ENCODE results near the gene TSNAXIP1.

The TSNAXIP1 gene

DNA sequence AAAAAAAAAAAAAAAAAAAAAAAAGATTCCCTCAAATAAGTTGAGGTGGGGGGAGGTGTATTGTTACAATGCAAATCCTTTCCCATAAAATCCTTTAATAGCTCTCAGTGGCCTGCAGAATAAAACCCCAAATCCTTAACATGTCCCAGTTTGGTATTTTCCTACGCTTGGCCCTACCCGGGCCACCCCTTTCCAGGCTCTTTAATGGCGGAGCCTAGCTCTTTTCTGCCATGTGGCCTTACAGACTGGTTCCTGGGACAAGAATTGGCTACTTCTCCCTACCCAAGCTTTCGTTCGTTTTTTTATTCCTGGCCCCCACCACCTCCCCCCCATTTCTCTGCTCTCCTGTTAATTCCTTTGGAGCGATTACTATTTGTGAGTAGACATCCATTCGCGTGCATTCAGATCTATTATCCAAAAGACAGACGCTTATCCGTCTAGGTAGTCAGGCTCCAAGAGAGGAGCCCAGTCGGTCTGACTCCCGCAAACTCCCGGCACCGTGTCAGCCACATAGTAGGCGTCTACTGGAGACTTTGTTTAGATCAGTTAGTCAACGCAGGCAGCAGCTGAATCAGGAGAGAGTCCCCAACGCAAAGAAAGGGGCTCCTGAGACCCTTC lies 34.6 kb downstream of the TSNAXIP1 start:
- DNase-seq = no peak

DNA sequence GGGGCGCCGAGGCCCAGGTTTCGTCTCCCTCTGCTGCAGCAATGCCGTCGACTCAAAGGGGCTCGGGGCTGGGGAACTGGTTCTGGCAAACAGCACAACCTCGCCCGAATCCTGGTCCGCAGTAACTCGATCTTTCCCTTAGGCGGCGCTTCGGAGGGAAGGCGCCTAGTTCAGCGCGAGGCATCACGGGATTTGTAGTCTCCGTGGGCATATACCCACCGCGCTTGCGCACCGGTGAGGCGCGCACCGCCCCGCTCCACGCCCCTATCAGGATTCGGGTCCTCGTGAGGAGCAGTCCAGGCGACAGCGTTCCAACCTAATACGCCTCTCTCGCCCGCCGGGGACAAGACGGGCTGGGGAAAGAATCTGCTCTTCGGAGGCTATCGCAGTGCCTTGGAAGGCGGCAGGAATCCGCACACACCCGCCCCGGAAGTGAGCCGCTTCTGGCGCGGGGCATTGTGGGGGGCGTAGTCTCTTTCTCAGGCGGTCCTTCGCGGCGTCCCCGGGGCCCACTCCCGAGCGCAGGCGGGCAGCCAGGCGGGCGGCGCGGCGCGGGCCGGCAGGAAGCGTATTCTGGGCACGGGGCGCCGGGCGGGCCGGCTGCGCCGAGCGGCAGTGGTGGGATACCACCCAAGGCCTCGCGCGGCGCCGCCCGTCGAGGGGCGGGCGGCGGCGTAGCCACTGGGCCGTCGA lies 35.3 kb downstream of the TSNAXIP1 start, which contains the start of gene THAP11:
THAP11 (plus strand) TSS at position 505 of the 693 bp plus-strand sequence. CDS start 235 bp downstream, outside the sequence.
- peak; percentile 96 for DNase-seq

DNA sequence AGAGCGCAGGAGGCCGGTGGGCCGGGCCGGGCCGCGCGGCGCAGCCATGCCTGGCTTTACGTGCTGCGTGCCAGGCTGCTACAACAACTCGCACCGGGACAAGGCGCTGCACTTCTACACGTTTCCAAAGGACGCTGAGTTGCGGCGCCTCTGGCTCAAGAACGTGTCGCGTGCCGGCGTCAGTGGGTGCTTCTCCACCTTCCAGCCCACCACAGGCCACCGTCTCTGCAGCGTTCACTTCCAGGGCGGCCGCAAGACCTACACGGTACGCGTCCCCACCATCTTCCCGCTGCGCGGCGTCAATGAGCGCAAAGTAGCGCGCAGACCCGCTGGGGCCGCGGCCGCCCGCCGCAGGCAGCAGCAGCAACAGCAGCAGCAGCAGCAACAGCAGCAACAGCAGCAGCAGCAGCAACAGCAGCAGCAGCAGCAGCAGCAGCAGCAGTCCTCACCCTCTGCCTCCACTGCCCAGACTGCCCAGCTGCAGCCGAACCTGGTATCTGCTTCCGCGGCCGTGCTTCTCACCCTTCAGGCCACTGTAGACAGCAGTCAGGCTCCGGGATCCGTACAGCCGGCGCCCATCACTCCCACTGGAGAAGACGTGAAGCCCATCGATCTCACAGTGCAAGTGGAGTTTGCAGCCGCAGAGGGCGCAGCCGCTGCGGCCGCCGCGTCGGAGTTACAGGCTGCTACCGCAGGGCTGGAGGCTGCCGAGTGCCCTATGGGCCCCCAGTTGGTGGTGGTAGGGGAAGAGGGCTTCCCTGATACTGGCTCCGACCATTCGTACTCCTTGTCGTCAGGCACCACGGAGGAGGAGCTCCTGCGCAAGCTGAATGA lies 36.0 kb downstream of the TSNAXIP1 start:
- DNase-seq = peak; percentile 66

DNA sequence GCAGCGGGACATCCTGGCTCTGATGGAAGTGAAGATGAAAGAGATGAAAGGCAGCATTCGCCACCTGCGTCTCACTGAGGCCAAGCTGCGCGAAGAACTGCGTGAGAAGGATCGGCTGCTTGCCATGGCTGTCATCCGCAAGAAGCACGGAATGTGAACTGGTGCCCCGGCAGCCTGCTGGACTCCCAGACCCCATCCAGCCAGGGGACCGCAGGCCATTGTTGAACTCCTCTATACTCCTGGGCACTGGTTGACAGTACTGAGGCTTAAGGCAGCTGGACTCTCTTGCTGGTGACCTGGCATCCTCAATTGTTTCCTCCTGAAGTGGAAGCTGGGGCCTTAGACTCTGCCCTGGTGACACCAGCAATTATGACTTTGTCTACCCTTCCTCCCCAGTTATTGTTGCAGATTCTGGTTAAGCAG lies 36.7 kb downstream of the TSNAXIP1 start:
- DNase-seq = no peak

DNA sequence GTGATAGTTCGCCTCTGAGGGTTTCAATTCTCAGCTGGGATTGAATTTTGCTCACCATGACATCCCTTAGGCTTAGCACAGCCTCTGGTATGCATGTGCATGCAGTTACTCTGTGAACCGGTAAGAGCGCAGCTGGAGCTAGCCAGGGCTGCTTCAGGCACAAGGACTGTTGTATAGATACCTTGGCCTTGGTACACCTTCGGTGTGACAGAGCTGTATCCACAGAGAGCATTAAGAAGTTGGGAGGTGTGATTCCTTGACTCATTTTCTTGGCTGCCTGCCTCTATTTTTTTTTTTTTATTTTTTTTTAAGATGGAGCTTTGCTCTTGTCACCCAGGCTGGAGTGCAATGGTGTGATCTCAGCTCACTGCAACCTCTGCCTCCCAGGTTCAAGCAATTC lies 37.8 kb downstream of the TSNAXIP1 start:
- DNase-seq = no peak

DNA sequence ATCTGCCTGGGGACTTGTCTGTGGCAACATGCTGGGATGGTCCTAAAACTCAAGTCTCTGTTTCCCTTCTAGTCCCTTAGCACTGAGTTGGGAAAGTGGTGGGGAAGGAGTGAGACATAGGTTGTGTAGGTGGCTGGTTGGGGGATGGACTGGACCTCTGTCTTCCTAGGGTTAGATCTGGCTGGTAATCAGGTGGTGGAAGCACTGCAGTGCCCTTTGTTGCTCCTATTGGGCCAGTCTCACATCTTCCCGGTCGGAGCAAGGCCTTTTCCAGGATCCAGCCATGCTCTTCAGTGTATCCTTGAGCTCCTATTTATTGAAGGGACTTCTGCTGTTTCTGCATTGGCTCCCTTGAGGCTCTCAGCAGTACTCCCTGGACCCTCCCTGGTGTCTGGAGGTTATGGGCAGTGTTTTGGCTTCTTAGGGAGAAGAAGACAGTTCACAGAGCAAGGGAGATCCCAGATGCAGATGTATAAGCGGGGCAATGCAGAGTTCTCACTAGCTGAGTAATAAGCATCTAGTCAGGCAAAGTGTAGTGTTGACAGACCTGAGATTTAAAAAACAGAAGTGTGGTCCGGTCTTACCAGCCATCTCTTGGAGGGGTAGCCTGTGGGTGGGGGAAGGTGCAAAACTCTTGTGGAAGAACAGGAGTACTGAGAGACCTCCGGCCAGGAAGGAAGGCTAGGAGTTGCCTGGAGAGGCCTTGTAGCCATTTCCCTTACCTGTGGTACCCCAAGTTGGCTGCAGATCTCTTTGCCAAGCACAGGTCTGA lies 38.8 kb downstream of the TSNAXIP1 start:
- no peak for DNase-seq

DNA sequence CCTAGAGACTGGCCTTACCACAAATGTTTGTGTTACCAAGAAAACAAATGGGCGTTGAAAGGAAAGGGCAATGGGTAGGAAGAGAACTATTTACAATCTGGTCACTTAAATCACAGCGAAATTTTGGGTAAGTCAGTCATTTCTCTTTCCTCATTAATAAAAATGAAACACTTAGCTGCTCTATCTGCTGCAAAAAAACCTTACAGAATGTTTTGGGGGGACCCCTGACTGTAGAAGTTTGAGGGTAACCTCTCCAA lies 39.3 kb downstream of the TSNAXIP1 start:
- DNase-seq = no peak

DNA sequence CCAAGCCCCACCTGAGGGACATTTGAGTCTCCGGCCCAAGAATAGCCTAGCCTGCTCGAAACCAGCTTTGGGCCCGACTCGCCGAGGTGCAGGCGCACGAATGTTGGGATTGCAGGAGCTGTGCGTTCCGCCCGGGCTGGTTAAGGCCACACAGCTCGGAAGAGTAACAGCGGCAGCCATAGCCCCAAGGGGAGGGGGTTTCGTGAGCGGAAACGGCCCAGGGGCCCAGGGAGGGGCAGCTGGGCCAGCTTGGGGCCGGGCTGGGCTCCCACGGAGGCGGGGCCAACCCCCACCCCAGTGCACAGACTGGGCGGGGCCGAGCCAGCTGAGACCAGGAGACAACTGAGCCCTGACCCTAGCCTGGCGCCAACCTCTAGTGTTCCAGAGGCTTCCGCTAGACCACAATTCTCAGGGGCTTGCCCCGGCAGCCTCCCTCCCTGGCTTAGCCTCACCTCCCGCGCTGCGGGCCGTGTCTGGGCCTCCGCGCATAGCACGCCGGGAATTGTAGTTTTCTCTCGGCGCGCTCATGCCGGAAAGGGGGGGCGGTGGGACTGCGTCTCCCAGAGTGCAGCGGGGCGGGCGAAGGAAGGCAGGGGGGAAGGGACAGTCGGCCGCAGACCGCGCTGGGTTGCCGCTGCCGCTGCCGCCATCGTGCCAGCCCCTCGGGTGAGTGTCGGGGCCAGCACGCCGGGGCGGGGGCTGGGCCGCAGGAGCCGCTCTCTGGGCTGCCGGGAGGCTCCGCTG lies 39.8 kb downstream of the TSNAXIP1 start, which contains the start of gene NUTF2:
NUTF2 (plus strand) TSS at position 614 of the 744 bp plus-strand sequence. CDS start 18,198 bp downstream, outside the sequence.
- DNase-seq = peak; percentile 98

DNA sequence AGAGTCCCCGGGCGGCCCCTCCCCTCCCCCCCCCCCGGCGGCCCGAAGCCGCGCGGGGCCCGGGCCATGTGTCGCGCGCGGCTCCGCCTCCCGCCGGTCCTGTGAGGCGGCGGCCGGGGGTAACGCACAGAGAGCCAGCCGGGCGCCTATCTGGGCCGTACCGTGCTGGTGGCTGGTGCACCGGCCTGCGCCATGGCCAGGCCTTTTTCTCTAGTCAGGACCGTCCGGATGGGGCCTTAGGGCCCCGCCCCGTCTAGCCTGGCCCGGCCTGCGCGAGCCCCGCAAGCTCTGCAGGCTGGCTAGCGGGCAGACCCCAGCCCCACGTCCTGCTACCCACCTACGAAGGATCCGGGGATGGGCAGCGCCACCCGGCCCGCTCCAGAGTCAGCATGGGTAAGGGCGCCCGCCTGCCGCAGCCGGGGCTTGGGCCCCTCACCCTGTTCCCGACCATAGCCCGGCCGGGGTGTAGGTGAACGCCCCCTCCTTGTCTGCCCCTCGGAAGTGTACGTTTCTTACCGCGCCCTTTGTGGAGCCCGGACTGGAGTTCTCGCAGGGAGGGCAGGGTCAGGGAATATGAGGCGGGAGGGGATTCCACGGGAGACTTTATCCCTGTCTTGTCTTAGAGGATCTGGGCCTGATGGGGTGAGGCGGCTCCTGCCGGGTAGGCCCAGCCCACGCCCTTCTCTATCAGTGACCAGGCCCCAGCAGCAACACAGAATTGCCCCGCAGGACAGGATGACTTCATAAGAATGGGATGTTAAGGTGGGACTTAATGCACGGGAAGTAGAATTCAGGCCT lies 40.6 kb downstream of the TSNAXIP1 start, which contains the start of gene CENPT:
CENPT (minus strand) TSS at position 630 of the 798 bp plus-strand sequence. CDS start 13,834 bp downstream, outside the sequence.
- DNase-seq = peak; percentile 41

DNA sequence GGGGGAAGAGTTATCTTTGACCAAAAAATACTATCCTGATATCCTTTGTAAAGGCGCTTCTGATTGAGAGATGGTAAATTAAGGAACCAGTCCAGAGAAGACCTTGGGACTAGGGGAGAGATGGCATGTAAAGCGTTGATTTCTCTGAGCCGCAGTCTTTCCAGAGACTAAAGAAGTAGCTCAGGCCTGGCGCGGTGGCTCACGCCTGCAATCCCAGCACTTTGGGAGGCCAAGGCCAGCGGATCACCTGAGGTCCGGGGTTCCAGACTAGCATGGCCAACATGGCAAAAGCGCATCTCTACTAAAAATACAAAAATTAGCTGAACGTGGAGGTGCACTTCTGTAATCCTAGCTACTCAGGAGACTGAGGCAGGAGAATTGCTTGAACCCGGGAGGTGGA lies 41.4 kb downstream of the TSNAXIP1 start:
- DNase-seq = no peak

DNA sequence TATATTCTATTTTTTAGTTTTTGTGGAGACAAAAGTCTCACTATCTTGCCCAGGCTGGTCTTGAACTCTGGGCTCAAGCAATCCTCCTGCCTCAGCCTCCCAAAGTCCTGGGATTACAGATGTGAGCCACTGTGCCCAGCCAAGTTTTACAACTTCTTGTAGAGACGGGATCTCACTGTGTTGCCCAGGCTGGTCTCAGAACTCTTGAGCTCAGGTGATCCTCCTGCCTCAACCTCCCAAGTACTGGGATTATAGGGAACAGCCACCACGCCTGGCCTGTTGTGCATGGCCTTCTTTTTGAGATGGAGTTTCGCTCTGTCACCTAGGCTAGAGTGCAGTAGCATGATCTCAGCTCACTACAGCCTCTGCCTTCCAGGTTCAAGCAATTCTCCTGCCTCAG lies 47.0 kb downstream of the TSNAXIP1 start:
- no peak for DNase-seq

DNA sequence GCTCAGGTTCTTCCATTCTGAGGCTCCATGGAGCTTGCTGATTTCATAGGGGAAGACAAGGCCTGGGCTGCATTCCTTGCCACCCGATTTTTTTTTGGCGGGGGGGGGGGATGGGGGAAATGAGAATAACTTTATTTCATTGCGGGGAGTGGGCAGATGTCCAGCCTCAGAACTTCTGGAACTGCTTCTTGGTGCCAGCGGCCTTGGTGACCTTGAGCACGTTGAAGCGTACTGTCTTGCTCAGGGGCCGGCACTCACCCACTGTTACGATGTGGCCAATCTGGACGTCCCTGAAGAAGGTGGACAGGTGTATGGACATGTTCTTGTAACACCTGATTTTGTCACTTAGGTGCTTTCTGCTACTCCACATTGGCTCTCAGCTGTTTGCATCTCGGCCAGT lies 49.1 kb downstream of the TSNAXIP1 start:
- DNase-seq = no peak

DNA sequence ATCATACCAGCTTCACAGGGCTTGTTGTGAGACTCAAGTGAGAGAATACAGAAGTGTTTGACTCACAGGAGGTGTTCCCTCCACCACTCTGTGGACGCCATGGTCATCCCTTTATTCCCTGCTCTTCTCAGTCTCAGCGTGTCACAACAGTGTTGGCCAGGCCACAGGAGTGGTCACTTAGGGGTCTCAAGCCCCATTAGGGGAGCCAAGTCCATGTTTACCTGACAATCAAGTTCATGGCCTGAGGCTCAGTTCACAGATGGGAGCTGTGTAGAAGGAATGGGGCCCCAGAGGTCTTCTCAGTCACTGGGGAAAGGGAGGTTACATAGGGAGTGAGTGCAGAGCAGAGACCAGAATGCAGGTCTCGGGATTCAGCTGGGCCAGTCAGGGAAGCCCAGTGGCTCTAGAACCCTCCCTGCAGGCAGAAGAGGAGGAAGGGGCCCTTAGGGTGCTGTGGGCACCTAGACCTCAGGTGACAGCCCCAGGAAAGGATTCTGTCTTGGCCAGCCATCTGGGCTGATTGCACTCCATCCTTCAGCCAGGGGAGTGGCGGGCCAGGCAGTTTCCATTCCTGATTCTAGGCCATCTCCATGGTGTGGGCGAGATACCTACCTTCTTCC lies 50.3 kb downstream of the TSNAXIP1 start:
- no peak for DNase-seq

DNA sequence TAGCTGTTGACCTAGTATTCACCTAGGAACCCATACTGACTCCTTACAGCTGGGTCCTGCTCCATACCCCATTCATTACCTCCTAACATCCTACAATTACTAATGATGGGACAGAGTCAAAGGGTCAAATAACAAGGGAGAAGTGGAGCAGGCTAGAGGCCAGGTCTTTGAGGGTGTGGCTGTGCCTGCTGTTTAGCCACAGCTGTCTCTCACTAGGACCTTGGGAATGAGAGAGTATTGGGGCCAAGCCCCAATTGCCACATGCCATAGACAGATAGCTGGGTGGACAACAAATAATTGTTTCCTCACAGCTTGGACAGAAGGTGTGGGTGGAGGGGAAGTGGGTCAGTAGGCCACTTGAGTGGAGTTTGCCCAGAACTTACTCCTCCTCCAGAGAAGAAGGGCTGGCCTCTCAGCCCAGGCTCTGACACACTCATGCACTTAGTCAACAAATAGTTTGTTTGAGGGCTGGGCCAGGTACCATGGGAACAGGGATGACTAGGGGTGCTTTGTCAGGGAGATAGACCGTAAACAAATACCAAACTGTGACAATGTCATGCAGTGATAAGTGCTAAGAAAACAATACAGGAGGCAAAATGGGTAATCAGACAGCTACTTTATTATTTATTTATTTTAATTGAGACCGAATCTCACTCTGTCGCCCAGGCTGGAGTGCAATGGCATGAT lies 51.0 kb downstream of the TSNAXIP1 start:
- peak; percentile 63 for DNase-seq

DNA sequence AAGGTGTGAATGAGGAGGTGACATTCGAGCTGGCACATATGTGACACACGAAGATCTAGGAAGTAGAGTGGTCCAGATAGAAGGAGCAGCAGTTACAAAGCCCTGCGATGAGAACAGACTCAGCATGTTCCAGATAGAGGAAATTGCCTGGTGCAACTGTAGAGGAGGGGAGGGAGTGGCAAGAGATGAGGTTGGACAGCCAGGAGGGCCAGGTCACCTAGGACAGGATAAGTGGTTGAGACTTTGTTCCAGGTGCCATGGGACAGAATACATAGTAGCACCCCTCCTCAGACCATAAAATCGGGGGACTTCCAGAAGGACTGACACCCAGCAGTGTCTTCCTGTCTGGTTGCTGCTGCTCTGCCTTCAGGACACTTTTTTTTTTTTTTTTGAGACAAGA lies 51.8 kb downstream of the TSNAXIP1 start:
- no peak for DNase-seq

DNA sequence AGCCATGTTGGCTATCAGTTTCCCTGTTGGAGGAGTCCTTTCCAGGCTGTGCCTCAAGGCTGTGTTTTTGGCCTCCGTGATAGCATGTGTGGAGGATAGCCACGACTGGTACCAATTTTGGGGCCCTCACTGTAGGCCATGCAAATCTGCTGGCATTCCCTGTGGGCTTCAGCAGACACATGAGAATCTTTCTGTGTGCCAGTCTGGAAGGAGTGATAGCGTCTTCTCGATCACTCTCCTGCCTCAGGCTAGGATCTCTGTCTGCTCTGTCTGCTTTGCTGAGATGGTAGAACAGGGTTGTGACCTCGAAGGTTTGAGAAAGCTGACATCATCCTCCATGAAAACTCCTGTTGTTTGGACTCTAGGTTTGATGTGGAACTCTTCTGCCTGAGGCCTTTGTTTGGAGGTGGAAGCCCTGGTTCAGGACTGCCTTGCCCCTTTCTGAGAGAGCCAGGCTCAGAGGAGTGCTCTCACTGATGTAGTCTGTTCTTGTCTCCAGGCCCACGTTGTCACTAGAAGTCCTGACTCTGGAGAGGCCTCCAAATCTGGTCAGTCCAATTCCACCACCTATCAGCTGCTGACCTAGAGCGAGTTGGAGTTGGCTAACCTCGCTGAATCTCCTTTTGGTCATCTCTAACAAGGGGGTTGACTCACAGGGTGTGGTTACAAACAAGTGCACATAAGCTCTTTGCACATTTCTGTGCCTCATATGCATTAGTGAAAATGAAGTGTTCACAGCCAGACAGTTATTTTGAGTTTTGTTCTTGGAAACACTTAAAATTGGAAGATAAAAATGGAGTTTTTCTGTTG lies 54.1 kb downstream of the TSNAXIP1 start:
- DNase-seq = no peak

DNA sequence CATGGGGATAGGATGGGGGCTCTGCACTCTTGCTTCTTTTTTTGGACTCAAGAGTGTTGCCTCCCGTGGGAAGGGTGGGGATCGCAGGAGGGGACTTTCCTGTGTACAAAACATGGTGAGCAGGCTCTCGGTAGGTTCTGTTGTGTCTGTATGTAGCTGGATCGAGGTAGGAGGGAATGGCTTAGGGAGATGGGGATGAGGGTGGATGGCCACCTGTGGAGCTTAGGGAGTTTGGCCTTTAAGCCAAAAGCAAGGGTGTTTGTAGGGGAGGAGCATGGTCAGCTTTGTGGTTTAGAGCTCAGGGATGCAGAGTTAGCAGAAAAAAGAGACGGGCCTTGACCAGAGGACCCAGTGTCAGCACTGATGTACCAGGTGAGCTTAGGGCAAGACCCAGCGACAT lies 55.2 kb downstream of the TSNAXIP1 start:
- no peak for DNase-seq

DNA sequence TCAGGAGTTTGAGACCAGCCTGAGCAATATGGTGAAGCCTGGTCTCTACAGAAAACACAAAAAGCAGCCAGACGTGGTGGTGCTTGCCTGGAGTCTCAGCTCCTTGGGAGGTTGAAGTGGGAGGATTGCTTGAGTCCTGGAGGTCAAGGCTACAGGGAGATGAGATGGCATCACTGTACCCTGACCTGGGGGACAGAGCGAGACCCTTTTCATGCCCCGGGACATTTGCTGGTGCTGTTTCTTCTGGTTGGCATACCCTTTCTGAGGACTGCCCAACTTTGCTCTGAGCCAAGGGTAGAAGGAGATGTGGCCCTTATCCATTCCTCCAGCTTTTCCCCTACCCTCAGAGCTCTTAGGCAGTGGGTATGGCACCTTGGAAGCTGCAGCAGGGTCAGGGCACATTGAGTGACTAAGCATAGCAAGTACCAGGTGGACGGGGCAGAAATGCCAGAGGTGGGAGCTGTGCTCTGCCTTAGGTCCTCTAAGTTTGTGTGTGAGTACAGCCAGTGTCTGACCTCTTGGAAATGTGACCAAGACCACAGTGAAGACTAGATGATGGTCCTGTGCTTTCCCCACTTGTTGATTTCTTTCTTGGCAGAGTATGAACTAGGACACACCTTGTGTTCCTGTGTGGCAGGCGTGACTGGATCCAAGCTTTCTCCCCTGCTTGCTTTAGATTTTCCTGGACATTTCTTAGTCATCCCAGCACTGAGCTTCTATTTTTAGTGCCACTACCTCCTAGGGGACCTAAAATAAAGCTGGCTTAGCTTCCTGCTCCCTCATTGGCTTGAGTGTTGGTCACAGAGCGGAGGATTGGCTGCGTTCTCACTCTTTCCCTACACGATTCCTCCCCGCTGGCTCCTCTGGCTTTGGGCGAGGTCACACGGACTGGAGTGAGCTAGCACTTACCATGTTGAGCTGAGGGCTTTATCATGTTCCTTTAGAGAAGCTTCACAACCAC lies 56.2 kb downstream of the TSNAXIP1 start:
- peak; percentile 80 for DNase-seq
